ENCODE results near the gene BAK1. TPM values are rescaled to one million over a fixed set of nuclear protein-coding genes. Genes with fewer than 3 reads are reported as not detected.

Gene BAK1
- polyA plus RNA-seq, 3 donors: 27.8 to 41.5 (median 34.0) TPM

- peak; percentile 52 to 80 (median 78) for DNase-seq
- no peaks in the 10 kb centered on the region for H4K20me1 ChIP-seq (ENCODE audit: insufficient read depth, low read length)
- H3K4me3 ChIP-seq (replicated peaks in 1 of 3; ENCODE audit: low read depth in 2 of 3, low read length in 3 of 3): peak overlapping the region in 1 of 3 experiments; percentile 99
- peak overlapping the region; percentile 88 for H3K4me2 ChIP-seq (replicated peaks; ENCODE audit: extremely low read depth, low read length, poor library complexity, severe bottlenecking)
- Mint-ChIP-seq H3K9me3 (no peaks in the 10 kb centered on the region), H3K27me3 (ENCODE audit: low read depth in 3 of 3) (no peaks in the 10 kb centered on the region), H3K27ac (peak overlapping the region; percentile 91 to 97 (median 93)), H3K4me1 (peaks cover 35% of the 10 kb centered on the region), H3K36me3 (peaks cover 40 to 45% of the 10 kb centered on the region in 2 donors), H3K4me3 (peak overlapping the region; percentile 55 to 70)
- 0% methylated on average over 5 of the region's 9 CpGs for WGBS (ENCODE audit: insufficient coverage)
- H2AFZ ChIP-seq (ENCODE audit: insufficient read depth, low read depth, low read length, poor library complexity, severe bottlenecking): peak overlapping the region; percentile 61
- no peaks in the 10 kb centered on the region for H3K9me3 ChIP-seq (replicated peaks in 1 of 2; ENCODE audit: control insufficient read depth in 1 of 2, insufficient read depth in 1 of 2, low read length in 2 of 2)
- H3K27me3 ChIP-seq (ENCODE audit: control insufficient read depth in 2 of 2, insufficient read depth in 2 of 2, low read length in 2 of 2): no peaks in the 10 kb centered on the region
- intact Hi-C loops (cut with micrococcal nuclease): no loop called here
- H3K79me2 ChIP-seq (ENCODE audit: insufficient read depth, low read length): peaks cover 41% of the 10 kb centered on the region
- peaks cover 26 to 31% of the 10 kb centered on the region in 2 donors for H3K36me3 ChIP-seq (replicated peaks in 1 of 2; ENCODE audit: control insufficient read depth in 1 of 2, insufficient read depth in 2 of 2, low read length in 2 of 2)
- peak overlapping the region; percentile 76 to 90 for H3K27ac ChIP-seq (ENCODE audit: low read depth in 1 of 2, low read length in 2 of 2)
- H3K4me1 ChIP-seq (ENCODE audit: control insufficient read depth in 1 of 2, insufficient read depth in 2 of 2, low read length in 2 of 2): peaks cover 37 to 40% of the 10 kb centered on the region in 2 donors
- TF ChIP-seq CTCF (IDR thresholded peaks at IDR 0.05): no peak
- peak overlapping the region; percentile 1 for H3K9ac ChIP-seq (ENCODE audit: insufficient read depth, low read length, poor library complexity, severe bottlenecking)
Measured at GRCh38 chr6:33577106-33577535, 3.0 kb downstream of the BAK1 start.

- H3K9me3 ChIP-seq (replicated peaks in 1 of 2; ENCODE audit: control insufficient read depth in 1 of 2, insufficient read depth in 1 of 2, low read length in 2 of 2): no peaks in the 10 kb centered on the region
- H3K27ac ChIP-seq (ENCODE audit: low read depth in 1 of 2, low read length in 2 of 2): peak overlapping the region; percentile 76 to 90
- H3K27me3 Mint-ChIP-seq (ENCODE audit: low read depth in 3 of 3): no peaks in the 10 kb centered on the region
- peak overlapping the region; percentile 31 to 53 for H3K4me3 Mint-ChIP-seq
- peaks cover 26 to 34% of the 10 kb centered on the region in 2 donors for H3K36me3 ChIP-seq (replicated peaks in 1 of 2; ENCODE audit: control insufficient read depth in 1 of 2, insufficient read depth in 2 of 2, low read length in 2 of 2)
- H2AFZ ChIP-seq (ENCODE audit: insufficient read depth, low read depth, low read length, poor library complexity, severe bottlenecking): peak overlapping the region; percentile 61
- peaks cover 43 to 49% of the 10 kb centered on the region in 2 donors for H3K36me3 Mint-ChIP-seq
- H3K9ac ChIP-seq (ENCODE audit: insufficient read depth, low read length, poor library complexity, severe bottlenecking): peak overlapping the region; percentile 1
- H3K4me3 ChIP-seq (replicated peaks in 1 of 3; ENCODE audit: low read depth in 2 of 3, low read length in 3 of 3): peak overlapping the region in 1 of 3 experiments; percentile 99
- no peak for TF ChIP-seq CTCF (IDR thresholded peaks at IDR 0.05)
- H3K4me1 Mint-ChIP-seq: peaks cover 39% of the 10 kb centered on the region
- no peak for DNase-seq
- H3K27ac Mint-ChIP-seq: peak overlapping the region; percentile 91 to 97 (median 93)
- no peaks in the 10 kb centered on the region for H4K20me1 ChIP-seq (ENCODE audit: insufficient read depth, low read length)
- intact Hi-C loops (cut with micrococcal nuclease): no loop called here
- H3K4me1 ChIP-seq (ENCODE audit: control insufficient read depth in 1 of 2, insufficient read depth in 2 of 2, low read length in 2 of 2): peaks cover 40 to 45% of the 10 kb centered on the region in 2 donors
- 75% methylated on average over 7 of the region's 11 CpGs for WGBS (ENCODE audit: insufficient coverage)
- peaks cover 41% of the 10 kb centered on the region for H3K79me2 ChIP-seq (ENCODE audit: insufficient read depth, low read length)
- H3K27me3 ChIP-seq (ENCODE audit: control insufficient read depth in 2 of 2, insufficient read depth in 2 of 2, low read length in 2 of 2): no peaks in the 10 kb centered on the region
- no peaks in the 10 kb centered on the region for H3K9me3 Mint-ChIP-seq
- H3K4me2 ChIP-seq (replicated peaks; ENCODE audit: extremely low read depth, low read length, poor library complexity, severe bottlenecking): peak overlapping the region; percentile 88
Measured at GRCh38 chr6:33576668-33577067, 3.4 kb downstream of the BAK1 start.
